ENCODE results near the gene SLC46A1.

GRCh38 chr17:28443901-28444638 lies 38.1 kb upstream of the SLC46A1 start:
- TF ChIP-seq CTCF (IDR thresholded peaks at IDR 0.05; ENCODE audit: low read depth, low read length, poor library complexity, severe bottlenecking) (no peak), EZH2phosphoT487 (IDR thresholded peaks at IDR 0.05; ENCODE audit: borderline replicate concordance, low read length) (no peak)
